ENCODE data around the gene ERGIC2. TPM values are rescaled to one million over a fixed set of nuclear protein-coding genes. Genes with fewer than 3 reads are reported as not detected.

Gene ERGIC2
- total RNA-seq, 4 donors from 2014 or later, result 13.7 to 24.8 (median 18.9) TPM

GRCh38 chr12:29426498-29426897 lies 45.5 kb upstream of the ERGIC2 start:
- no peak for TF ChIP-seq POLR2A (IDR thresholded peaks at IDR 0.05)
- no peak for TF ChIP-seq CTCF (IDR thresholded peaks at IDR 0.05)
- no peaks in the 10 kb centered on the region for H3K36me3 ChIP-seq
- H3K27me3 ChIP-seq, result no peaks in the 10 kb centered on the region
- H3K9me3 ChIP-seq, result no peaks in the 10 kb centered on the region
- peaks cover 0 to 11% (median 0%) of the 10 kb centered on the region in 4 donors for H3K4me1 ChIP-seq
- no peak for DNase-seq
- no peak overlapping the region for H3K4me3 ChIP-seq
- H3K27ac ChIP-seq, result no peak overlapping the region

- H3K4me1 ChIP-seq, result peaks cover 0 to 11% (median 0%) of the 10 kb centered on the region in 4 donors
- H3K9me3 ChIP-seq, result no peaks in the 10 kb centered on the region
- no peak overlapping the region for H3K4me3 ChIP-seq
- no peaks in the 10 kb centered on the region for H3K36me3 ChIP-seq
- H3K27me3 ChIP-seq, result no peaks in the 10 kb centered on the region
- H3K27ac ChIP-seq, result no peak overlapping the region
- TF ChIP-seq POLR2A (IDR thresholded peaks at IDR 0.05) (no peak), CTCF (IDR thresholded peaks at IDR 0.05) (no peak)
- DNase-seq, result no peak
Measured at GRCh38 chr12:29425722-29426121, 44.8 kb upstream of the ERGIC2 start.

- no peak for TF ChIP-seq CTCF (IDR thresholded peaks at IDR 0.05)
- TF ChIP-seq POLR2A (IDR thresholded peaks at IDR 0.05), result no peak
- no peak overlapping the region for H3K4me3 ChIP-seq
- H3K27ac ChIP-seq, result no peak overlapping the region
- H3K4me1 ChIP-seq, result no peaks in the 10 kb centered on the region
- no peaks in the 10 kb centered on the region for H3K36me3 ChIP-seq
- H3K9me3 ChIP-seq, result no peaks in the 10 kb centered on the region
- no peaks in the 10 kb centered on the region for H3K27me3 ChIP-seq
- DNase-seq, result no peak
Measured at GRCh38 chr12:29416748-29417147, 35.8 kb upstream of the ERGIC2 start.

GRCh38 chr12:29415111-29415510 lies 34.1 kb upstream of the ERGIC2 start:
- TF ChIP-seq CTCF (IDR thresholded peaks at IDR 0.05) (no peak), POLR2A (IDR thresholded peaks at IDR 0.05) (no peak)
- Histone ChIP-seq H3K27ac (no peak overlapping the region), H3K4me1 (no peaks in the 10 kb centered on the region), H3K9me3 (no peaks in the 10 kb centered on the region), H3K4me3 (no peak overlapping the region), H3K27me3 (no peaks in the 10 kb centered on the region), H3K36me3 (no peaks in the 10 kb centered on the region)
- DNase-seq, result no peak

GRCh38 chr12:29414368-29414767 lies 33.4 kb upstream of the ERGIC2 start:
- DNase-seq, result no peak
- H3K4me3 ChIP-seq, result no peak overlapping the region
- H3K9me3 ChIP-seq, result no peaks in the 10 kb centered on the region

More at GRCh38 chr12:29414368-29414767, 33.4 kb upstream of the ERGIC2 start:
- H3K36me3 ChIP-seq, result no peaks in the 10 kb centered on the region
- no peaks in the 10 kb centered on the region for H3K27me3 ChIP-seq
- no peak overlapping the region for H3K27ac ChIP-seq
- TF ChIP-seq POLR2A (IDR thresholded peaks at IDR 0.05) (no peak), CTCF (IDR thresholded peaks at IDR 0.05) (no peak)
- no peaks in the 10 kb centered on the region for H3K4me1 ChIP-seq
